ENCODE results near the gene KRT25. TPM values are rescaled to one million over a fixed set of nuclear protein-coding genes. Genes with fewer than 3 reads are reported as not detected.
"Not testable (repeated sequence)": the region's sequence is repeated elsewhere in the genome, so short reads cannot be mapped to it uniquely, and the experiment has no call there.

The KRT25 gene
- total RNA-seq, 1 donor from 2014 or later: not detected

DNA sequence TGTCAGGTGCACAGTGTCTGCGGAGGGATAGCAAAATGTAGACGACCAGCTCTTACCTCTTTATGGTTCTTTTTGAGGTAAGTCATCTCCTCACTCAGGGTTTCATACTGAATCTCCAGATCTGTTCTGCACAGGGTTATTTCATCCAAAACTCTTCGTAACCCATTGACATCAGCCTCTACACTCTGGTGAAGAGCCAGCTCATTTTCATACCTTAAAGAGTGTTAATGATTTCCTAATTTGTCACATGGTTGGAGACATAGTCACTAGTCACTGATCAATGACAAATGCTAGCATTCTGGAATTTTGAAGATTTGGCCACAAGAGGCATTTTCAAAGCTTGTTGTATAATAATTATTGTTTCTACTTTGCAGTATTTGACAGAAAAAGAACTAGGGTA is 1.3 kb downstream of the KRT25 start:
- DNase-seq (ENCODE audit: low spot score): no peak

DNA sequence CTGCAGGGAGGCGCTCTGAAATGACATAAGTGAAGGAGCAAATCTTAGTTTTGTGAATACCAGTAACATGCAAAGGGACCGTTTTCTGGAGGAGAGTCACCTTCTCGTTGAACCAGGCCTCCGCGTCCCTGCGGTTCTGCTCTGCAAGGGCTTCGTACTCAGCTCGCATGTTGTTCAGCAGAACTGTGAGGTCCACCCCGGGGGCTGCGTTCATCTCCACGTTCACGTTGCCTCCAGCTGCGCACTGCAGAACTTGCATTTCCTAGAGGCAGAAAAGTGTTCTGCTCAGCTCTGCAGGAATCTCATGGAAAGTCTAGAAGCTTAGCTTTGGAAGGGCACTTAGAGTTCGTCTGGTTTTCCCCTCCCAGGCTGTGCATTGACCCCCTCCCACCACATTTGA is 4.1 kb downstream of the KRT25 start:
- no peak for DNase-seq (ENCODE audit: low spot score)

DNA sequence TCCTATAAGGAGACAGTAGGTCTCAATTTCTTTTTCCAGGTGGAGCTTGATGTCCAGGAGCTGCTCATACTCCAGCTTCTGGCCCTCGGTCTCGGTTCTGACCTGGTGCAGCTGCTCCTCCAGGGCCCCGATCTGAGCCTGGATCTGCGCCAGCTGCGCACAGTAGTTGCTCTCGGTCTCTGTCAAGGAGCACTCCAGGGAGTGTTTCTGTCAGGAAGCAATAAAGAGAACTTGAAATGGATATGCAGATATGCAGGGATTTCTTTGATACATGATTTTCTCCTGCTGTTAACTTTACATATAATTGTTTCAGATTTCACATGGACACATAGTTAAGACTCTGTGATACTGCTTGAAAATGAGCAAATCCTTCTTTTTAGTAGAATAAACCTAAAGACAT is 4.7 kb downstream of the KRT25 start:
- DNase-seq (ENCODE audit: low spot score): no peak

DNA sequence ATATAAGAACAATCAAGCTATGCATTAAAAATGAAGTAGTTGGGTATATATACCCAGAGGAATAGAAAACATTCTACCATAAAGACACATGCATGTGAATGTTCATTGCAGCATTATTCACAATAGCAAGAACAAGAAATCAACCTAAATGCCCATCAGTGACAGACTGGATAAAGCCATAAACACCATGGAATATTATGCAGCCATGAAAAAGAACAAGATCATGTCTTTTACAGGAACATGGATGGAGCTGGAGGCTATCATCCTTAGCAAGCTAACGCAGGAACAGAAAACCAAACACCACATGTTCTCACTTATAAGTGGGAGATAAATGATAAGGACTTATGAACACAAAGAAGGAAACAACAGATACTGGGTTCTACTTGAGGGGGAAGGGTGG is 6.5 kb downstream of the KRT25 start:
- DNase-seq (ENCODE audit: low spot score): not testable (repeated sequence)

DNA sequence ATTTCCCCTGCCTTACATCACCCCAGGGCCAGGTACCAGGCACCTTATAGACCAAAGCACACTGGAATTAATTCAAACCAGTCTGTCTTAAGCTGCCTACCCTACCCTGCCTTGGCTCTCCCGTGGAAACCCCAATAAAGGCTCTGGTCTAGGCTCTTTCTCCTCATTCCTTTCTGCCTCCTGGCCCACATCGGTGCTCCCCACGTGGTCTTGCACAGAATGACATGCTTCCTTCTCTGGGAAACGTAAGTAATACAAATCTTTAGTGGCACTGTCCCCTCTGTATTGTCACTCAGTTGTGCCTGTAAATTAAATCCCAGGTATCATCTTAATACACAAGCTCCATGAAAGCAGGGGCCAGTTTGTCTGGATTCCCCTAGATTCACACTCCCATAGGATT is 16.6 kb downstream of the KRT25 start:
- no peak for DNase-seq (ENCODE audit: low spot score)

DNA sequence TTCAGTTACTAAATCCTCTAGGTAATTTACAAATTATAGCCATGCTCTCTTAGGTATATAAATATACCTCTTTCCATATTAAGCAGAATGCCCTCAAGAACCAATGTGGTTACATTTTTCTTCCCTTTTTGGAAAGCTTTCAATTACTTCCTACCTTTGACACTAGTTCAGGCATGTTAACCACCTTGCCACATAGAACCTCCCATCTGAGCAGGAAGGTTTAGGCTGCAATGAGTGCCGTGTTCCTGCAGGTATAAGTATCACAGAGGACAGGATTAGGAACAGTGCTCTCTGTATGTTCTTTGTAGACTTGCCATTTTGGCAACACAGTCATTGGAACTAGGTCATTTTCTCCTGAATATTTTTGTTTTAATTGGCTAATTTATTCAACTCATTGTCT is 20.1 kb downstream of the KRT25 start:
- DNase-seq (ENCODE audit: low spot score): no peak

DNA sequence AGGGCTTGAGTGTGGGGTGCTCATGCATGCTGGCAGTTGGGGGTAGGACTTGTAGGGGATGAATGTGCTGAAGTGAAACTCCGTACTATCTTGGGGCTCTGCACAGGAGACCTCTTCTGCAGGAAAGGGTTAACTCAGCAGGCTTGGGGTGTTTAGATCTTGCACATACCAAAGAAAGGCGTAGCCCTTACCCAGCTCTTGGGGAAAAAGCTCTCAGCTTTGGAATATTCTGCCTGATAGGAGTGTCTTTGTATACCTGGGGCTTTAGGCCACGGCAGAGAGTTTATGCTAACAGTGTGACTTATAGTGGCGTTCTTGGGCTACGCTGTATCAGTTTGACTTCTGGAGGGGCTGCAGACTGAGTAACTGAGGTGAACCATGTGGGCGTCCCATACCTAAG is 21.1 kb downstream of the KRT25 start:
- DNase-seq (ENCODE audit: low spot score): no peak

DNA sequence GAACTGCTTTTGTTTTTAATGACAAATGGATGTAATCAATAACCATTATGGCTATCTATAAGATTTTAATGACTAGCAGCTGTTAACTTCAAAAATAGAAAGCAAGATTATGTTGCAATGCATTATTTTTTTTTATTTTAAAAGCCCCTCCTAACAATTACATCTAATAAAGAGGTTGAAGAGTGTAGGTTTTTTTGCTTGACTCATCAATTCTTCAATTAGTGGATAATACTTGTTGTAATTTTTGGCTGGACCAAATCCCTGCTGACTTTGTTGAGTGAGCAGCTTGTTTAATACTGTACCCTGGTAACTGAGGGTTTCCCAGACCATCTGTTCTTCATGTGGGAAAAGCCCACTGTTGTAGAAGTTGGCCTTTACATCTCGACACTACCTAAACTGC is 24.2 kb downstream of the KRT25 start:
- no peak for DNase-seq (ENCODE audit: low spot score)

DNA sequence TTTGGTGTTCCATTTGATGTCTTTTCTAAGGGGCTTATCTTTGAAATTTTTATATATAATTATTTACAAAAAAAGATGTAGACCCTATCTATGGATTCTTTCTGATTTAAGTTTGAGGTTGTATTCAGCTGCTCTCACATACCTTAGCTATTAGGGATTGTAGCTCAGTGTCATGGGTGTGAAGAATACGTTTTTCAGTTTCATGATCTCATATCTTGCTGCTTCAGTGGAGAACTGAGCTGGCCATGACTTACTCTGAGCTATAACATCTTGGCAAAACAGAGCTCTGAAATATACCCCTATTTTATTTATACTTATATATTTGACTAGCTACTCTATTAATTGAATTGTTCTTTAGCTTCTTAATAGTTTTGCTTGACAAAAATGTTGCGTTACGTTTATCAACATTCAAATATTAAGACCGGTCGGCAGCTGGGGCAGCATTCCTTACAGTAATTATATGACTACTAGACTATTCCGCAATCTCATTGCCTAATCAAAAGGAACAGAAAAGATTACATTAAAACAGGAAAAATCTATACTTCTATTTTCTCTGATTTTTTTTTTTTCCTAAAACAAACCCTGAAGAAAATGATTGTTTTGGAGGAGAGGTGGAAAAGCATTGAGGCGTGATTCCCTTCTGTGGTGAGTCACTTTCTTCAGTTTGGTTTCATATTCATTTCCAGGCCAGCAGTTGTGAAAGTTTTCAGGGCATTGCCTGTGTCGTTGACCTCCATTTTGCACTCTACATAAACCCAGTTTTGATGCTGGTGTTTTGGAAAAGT is 27.5 kb downstream of the KRT25 start:
- DNase-seq (ENCODE audit: low spot score): no peak

DNA sequence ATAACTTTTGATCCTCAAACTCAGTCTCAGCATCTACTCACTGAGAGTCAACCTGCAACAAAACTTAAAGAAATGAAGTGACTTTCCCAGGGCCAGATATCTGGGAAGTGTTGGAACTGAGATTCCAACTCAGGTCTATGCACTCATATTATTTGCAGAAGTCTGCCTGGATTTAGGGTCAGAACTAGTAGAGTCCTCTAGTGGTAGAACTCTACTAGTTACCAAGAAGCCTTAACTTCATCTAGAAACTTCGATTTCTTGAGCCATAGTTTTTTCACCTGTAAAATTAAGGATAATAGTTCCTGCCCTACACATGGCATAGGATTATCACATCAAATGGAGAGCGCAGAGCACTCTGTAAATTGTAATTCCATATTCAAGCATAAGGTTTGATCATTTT is 28.2 kb downstream of the KRT25 start:
- no peak for DNase-seq (ENCODE audit: low spot score)

DNA sequence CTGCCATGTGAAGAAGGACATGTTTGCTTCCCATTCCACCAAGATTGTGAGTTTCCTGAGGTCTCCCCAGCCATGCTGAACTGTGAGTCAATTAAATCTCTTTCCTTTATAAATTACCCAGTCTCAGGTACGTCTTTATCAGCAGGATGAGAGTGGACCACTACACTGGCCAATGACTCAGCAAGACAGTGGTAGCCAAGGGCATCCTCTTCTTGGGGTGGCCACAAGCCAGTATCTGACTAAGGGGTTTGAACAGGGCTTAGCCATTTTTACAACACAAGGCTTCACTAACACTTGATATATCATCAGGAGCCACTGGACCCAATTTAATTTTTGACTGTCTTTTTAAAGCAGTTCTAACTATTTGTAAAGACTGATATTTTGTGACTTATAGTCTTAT is 30.5 kb downstream of the KRT25 start:
- DNase-seq (ENCODE audit: low spot score): no peak

DNA sequence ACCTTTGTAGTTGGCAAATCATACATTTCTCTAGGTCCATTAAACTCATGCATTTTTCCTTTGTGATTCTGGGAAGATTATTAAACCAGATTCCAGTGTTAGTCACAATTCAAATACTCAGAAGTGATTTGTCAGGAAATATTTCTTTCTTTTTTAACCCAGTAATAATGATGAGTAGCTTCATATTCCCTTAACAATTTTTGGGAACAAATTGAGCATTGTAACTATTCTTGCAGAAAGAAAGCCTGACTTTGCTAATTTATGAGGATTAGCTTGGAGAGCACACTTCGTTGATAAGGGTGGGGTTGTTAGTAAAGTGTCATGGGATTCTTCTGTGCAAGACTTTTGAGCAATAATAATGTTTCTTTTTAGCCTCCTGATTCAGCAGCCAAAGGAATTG is 32.9 kb downstream of the KRT25 start:
- no peak for DNase-seq (ENCODE audit: low spot score)

DNA sequence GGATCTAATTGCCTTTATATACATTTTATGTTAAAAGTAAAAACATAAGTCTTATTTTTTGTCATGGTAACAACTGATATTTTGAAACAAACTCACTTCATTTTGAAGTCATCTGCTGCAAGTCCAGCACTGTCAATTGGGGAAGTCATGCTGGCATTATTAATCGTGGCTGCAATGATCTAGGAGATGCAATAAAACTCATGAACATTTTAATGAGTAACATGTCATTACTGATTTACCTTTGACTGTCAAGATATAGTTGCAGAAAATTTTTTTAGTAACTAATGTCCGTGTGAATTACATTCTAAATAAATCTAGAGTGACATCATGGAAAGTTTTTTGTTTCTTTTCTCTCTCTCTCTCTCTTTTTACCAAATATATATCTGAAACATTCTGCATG is 34.2 kb downstream of the KRT25 start:
- DNase-seq (ENCODE audit: low spot score): no peak

DNA sequence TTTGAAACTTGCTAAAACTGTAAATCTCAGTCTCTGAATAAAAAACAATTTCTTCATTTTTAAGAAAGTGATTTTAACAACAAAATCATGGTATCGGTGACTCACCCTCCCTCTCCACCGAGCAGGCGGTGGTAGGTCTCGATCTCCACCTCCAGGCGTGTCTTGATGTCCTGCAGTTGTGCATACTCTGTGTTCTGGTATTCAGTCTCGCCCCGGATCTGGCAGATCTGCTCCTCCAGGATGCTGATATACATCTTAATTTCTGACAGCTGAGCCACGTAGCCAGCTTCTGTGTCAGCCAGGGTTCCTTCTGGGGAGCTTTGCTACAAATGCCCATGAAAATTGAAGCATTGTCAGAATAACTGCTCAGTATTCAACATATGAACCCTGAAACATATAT is 36.2 kb downstream of the KRT25 start:
- DNase-seq (ENCODE audit: low spot score): no peak

DNA sequence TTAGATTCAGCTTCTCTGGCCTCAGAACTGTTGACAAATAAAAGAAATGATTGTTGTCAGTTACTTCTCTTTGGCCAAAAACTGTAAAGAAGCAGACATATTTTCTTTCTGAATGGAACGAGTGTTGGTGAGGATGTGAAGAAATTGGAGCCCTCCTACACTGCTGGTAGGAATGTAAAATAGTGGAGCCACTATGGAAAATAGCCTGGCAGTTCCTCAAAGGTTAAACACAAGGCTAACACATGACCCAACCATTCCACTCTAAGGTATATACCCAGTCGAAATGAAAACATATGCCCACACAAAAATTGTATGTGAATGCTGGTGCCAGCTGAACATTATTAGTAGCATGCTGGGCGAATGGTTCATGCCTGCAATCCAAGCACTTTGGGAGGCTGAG is 37.4 kb downstream of the KRT25 start:
- no peak for DNase-seq (ENCODE audit: low spot score)

DNA sequence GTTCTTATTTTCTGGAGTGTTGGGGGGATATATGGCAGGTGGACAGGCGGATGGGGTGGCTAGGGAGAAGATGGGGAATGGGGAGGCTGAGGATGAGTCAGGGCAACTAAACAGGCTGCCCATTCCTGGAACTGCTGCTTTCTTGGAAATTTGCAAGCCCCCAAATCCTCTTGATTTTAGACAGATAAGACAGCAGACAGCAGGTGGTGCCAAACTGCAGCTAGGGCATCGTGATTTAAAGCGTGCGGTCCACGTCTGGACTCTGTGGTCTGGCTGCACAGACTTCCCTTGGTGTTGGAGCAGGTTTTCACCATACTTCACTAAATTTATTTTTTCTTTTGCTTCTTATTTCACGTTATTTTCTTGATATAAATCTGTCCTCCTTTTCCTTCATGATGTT is 40.7 kb downstream of the KRT25 start:
- DNase-seq (ENCODE audit: low spot score): no peak

DNA sequence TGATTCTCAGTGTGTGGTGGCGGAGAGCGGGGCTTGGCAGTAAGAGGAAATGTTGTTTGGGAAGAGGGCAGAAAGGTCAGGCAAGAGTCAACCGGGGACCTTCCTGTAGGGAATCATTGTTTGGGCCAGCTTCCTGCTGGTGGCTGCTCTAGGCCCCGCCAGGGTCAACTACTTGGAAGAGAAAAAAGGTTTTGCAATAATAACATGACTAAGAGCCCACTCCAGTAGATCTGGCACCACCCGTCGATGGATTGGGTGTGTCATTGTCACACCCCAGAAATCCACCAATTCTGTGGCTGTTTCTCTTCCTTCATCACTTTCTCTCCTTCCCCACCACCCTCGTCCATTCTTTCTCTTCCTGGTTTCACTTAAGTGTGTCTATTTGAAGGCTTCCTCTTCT is 47.4 kb downstream of the KRT25 start:
- no peak for DNase-seq (ENCODE audit: low spot score)

DNA sequence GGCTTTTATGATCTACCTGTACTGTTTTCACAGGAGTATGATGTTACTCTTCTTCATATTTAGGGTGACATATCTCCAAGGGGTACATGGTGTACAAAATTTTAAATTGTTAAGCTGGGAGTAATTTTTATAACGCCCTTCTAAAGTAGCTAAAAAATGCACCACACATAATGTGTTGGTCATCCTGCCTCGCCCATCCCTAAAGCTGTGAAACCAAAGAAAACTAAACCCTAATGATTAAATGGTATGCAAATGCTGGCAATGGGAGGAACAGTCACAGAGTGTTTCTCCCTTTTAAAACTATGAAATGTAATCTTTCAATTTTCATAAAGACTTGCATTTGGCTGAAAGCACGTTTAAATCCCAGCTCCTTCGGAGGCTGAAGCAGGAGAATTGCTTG is 49.5 kb downstream of the KRT25 start:
- DNase-seq (ENCODE audit: low spot score): no peak

DNA sequence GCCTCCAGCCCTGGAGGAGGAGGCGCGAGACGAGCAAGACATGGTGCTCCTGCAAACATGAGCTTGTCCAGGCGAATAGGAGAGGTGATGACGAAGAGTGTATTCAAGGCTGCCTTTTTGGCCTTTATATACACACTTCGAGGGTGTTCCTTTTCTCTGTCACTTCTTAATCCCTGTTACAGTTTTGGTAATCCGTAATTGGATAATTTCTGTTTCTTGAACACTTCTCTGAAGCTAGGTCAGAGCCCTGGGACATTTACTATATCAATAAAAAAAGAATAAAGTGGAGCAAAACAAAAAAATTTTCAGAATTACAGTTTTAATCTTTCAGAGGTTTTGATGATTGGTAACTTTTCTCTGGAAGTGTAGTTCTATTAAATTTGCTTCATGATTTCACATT is 51.5 kb downstream of the KRT25 start, which contains the start of gene KRT24:
Gene KRT24, minus strand, starts transcription at position 101 of the 400 bp plus-strand sequence. Its CDS starts 59 bp downstream, at position 42.
- no peak for DNase-seq (ENCODE audit: low spot score)

DNA sequence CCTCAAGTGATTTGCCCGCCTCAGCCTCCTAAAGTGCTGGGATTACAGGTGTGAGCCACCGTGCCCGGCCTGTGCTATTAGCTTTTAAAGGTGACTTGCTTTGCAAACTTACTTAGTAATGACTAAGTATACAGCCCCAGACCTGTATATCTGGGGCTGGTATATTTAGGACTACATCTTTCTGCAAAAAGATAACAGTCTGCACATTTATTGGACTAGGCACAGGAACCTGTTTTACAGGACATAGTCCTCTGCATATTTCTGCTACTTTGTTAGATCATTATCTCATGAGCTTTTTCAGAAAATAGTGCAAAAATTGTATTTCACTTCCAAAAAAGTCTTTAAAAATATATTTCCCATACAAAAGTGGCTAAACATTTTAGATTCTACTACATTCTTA is 52.9 kb downstream of the KRT25 start:
- no peak for DNase-seq (ENCODE audit: low spot score)

DNA sequence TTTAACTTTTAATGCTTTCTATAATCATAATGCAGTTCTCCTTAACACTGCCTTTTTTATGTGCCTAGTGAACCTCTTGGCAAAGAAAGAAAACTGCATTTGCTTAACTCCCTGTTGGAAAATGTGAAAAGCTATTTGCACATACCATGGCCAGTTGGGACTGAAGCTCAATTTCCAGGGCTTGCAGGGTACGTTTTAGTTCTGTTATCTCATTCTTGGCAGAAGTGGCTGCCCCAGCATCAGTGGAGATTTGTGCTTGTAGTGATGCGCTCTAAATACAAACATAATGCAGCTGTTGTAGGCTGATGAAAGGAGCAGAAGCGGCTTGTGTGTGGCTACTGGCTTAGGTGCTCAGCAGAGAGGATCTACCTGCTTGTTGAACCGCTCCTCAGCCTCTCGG is 55.3 kb downstream of the KRT25 start:
- no peak for DNase-seq (ENCODE audit: low spot score)

DNA sequence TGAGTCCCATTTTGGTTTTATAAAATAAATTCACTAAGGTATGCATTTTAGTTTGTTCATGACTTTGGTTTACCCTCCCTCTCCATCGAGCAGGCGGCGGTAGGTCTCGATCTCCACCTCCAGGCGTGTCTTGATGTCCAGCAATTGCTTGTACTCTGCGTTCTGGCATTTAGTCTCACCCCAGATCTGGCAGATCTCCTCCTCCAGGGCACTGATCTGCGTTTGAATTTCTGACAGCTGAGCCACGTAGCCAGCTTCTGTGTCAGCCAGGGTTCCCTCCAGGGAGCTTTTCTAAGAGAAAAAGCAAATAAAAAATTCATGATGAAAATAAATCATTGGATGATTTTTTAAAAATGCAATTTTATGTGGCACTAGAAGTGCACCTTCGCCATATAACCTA is 55.8 kb downstream of the KRT25 start:
- no peak for DNase-seq (ENCODE audit: low spot score)

Data from mesenteric fat pad (tissue), 1 donor.